Neuronal stem cell (in vitro differentiated cells): Measurements from ENCODE around the gene SEPTIN5.
A peak's percentile ranks its signal among the peaks of the same experiment; 100 is the strongest.

Source experiments
- DNase-seq: peaks from one replicate; pipeline ENCODE4 v3.0.0-alpha.2; 2013; ENCODE audit warnings: low spot score
- H2AFZ ChIP-seq: one replicate; pipeline ENCODE4 v1.6.1; 2013; ENCODE audit warnings: mild to moderate bottlenecking, low read length, inconsistent platforms
- H2AK5ac ChIP-seq: 2 replicates; pipeline ENCODE4 v1.6.1; 2013; ENCODE audit warnings: low read depth, mild to moderate bottlenecking, inconsistent platforms, low read length, moderate library complexity, mixed read lengths
- H2BK120ac ChIP-seq: 2 replicates; pipeline ENCODE4 v1.6.1; 2013; ENCODE audit warnings: low read depth, mild to moderate bottlenecking, inconsistent platforms, low read length, moderate library complexity, mixed read lengths
- H2BK12ac ChIP-seq: one replicate; pipeline ENCODE4 v1.6.1; 2013; ENCODE audit warnings: low read length, inconsistent platforms
- H2BK15ac ChIP-seq: 2 replicates; pipeline ENCODE4 v1.6.1; 2013; ENCODE audit warnings: mild to moderate bottlenecking, low read length, inconsistent platforms, mixed read lengths
- H2BK5ac ChIP-seq: one replicate; pipeline ENCODE4 v1.6.1; 2013; ENCODE audit warnings: inconsistent platforms, mild to moderate bottlenecking, low read length, moderate library complexity
- H3K14ac ChIP-seq: one replicate; pipeline ENCODE4 v1.6.1; 2013; ENCODE audit warnings: low read length, inconsistent platforms
- H3K18ac ChIP-seq: 2 replicates; pipeline ENCODE4 v1.6.1; 2013; ENCODE audit warnings: low read length, inconsistent platforms
- H3K23ac ChIP-seq: 2 replicates; pipeline ENCODE4 v1.6.1; 2013; ENCODE audit warnings: low read depth, mild to moderate bottlenecking, mixed read lengths, low read length, inconsistent platforms; ENCODE audit not compliant: poor library complexity
- H3K27ac ChIP-seq: replicated peaks from 3 replicates; pipeline ENCODE4 v1.5.1; 2013; ENCODE audit warnings: low read length, inconsistent platforms
- H3K27me3 ChIP-seq, 3 experiments: 2 replicates each; pipeline ENCODE4 v1.6.1; 2013; ENCODE audit warnings: low read length in 3 of 3, mild to moderate bottlenecking in 2 of 3, inconsistent platforms in 1 of 3, low read depth in 1 of 3, mixed read lengths in 1 of 3, moderate library complexity in 1 of 3; ENCODE audit not compliant: control insufficient read depth in 3 of 3, insufficient read depth in 3 of 3
- H3K36me3 ChIP-seq, 2 donors: replicated peaks in 1 of 2; 2 replicates each; pipeline ENCODE4 v1.6.1; 2013; ENCODE audit warnings: low read length in 2 of 2; ENCODE audit not compliant: control insufficient read depth in 2 of 2, insufficient read depth in 2 of 2
- H3K4ac ChIP-seq: 2 replicates; pipeline ENCODE4 v1.6.1; 2013; ENCODE audit warnings: inconsistent platforms, mild to moderate bottlenecking, low read length, moderate library complexity
- H3K4me1 ChIP-seq, 2 donors: 1 replicate in 1 of 2; 2 replicates in 1 of 2; pipeline ENCODE4 v1.6.1; 2013; ENCODE audit warnings: low read length in 2 of 2, low read depth in 1 of 2; ENCODE audit not compliant: control insufficient read depth in 2 of 2, insufficient read depth in 1 of 2
- H3K4me2 ChIP-seq: one replicate; pipeline ENCODE4 v1.6.1; 2013; ENCODE audit warnings: mild to moderate bottlenecking, low read length, inconsistent platforms; ENCODE audit not compliant: insufficient read depth, poor library complexity, severe bottlenecking
- H3K4me3 ChIP-seq, 2 donors: 2 replicates each; pipeline ENCODE4 v1.5.1; 2013; ENCODE audit warnings: low read length in 2 of 2, mild to moderate bottlenecking in 2 of 2, inconsistent platforms in 1 of 2, moderate library complexity in 1 of 2
- H3K79me1 ChIP-seq: one replicate; pipeline ENCODE4 v1.6.1; 2013; ENCODE audit warnings: low read depth, mild to moderate bottlenecking, inconsistent platforms, low read length, moderate library complexity
- H3K9ac ChIP-seq: one replicate; pipeline ENCODE4 v1.6.1; 2013; ENCODE audit warnings: mild to moderate bottlenecking, low read depth, low read length, inconsistent platforms; ENCODE audit not compliant: poor library complexity
- H3K9me3 ChIP-seq, 2 donors: replicated peaks in 1 of 2; 2 replicates each; pipeline versions ENCODE3 to v1.6.1; 2013; ENCODE audit warnings: low read length in 2 of 2, mild to moderate bottlenecking in 2 of 2, inconsistent platforms in 1 of 2, low read depth in 1 of 2, mixed read lengths in 1 of 2, moderate library complexity in 1 of 2; ENCODE audit not compliant: control insufficient read depth in 2 of 2, insufficient read depth in 1 of 2
- H4K8ac ChIP-seq: one replicate; pipeline ENCODE4 v1.6.1; 2013; ENCODE audit warnings: low read depth, mild to moderate bottlenecking, inconsistent platforms, low read length, moderate library complexity
- H4K91ac ChIP-seq: one replicate; pipeline ENCODE4 v1.6.1; 2013; ENCODE audit warnings: low read length, low read depth, mild to moderate bottlenecking, inconsistent platforms; ENCODE audit not compliant: poor library complexity
- WGBS, 2 donors: extraction: QIAGEN DNeasy Blood & Tissue Kit; methylation state at CpG; one replicate each; pipeline ENCODE4 v1.1.7; 2013; ENCODE audit warnings: missing lambda C conversion rate in 2 of 2, mixed read lengths in 1 of 2; ENCODE audit not compliant: insufficient read length in 2 of 2, insufficient replicate concordance in 1 of 2; ENCODE audit errors: extremely low coverage in 2 of 2; 5-methylcytosine and 5-hydroxymethylcytosine counted together

Gene SEPTIN5

GRCh38 chr22:19729507-19729906 lies 15.2 kb downstream of the SEPTIN5 start:
- Histone ChIP-seq H3K4me1 (peaks cover 7% of the 10 kb centered on the region in 2 donors), H3K14ac (no peak overlapping the region), H4K91ac (no peak overlapping the region), H3K4me3 (no peak overlapping the region), H3K79me1 (no peaks in the 10 kb centered on the region), H3K27ac (no peak overlapping the region), H2BK12ac (no peak overlapping the region), H3K9me3 (peaks cover 3 to 8% of the 10 kb centered on the region in 2 donors), H3K36me3 (no peaks in the 10 kb centered on the region), H2BK5ac (peak overlapping the region; percentile 33), H4K8ac (no peak overlapping the region), H3K4me2 (no peak overlapping the region), H3K23ac (no peak overlapping the region), H3K27me3 (peaks cover 24 to 77% (median 48%) of the 10 kb centered on the region in 3 experiments), H3K9ac (no peak overlapping the region), H3K18ac (no peak overlapping the region), H2BK120ac (no peak overlapping the region), H2AFZ (no peak overlapping the region), H2AK5ac (peak overlapping the region; percentile 82), H2BK15ac (peak overlapping the region; percentile 77), H3K4ac (no peak overlapping the region)
- no peak for DNase-seq
- WGBS, 2 donors = no CpG with 5 or more reads among the region's 9 CpGs

- Histone ChIP-seq H2BK120ac (no peak overlapping the region), H3K14ac (no peak overlapping the region), H3K23ac (peak overlapping the region; percentile 100), H3K18ac (peak overlapping the region; percentile 77), H3K9ac (peak overlapping the region; percentile 26), H4K8ac (no peak overlapping the region), H3K4me3 (no peak overlapping the region), H3K4me2 (no peak overlapping the region), H3K27ac (no peak overlapping the region), H2BK12ac (peak overlapping the region; percentile 64), H3K4me1 (peaks cover 3 to 7% of the 10 kb centered on the region in 2 donors), H2AFZ (peak overlapping the region; percentile 87), H2AK5ac (peak overlapping the region; percentile 82), H3K9me3 (peaks cover 3 to 7% of the 10 kb centered on the region in 2 donors), H3K4ac (no peak overlapping the region), H2BK5ac (peak overlapping the region; percentile 33), H3K27me3 (peaks cover 17 to 76% (median 41%) of the 10 kb centered on the region in 3 experiments), H3K79me1 (no peaks in the 10 kb centered on the region), H3K36me3 (no peaks in the 10 kb centered on the region), H2BK15ac (peak overlapping the region; percentile 69), H4K91ac (no peak overlapping the region)
- DNase-seq = no peak
- no CpG with 5 or more reads among the region's 8 CpGs for WGBS, 2 donors
These were observed 15.9 kb downstream of the SEPTIN5 start for GRCh38 chr22:19730198-19730597.

DNA sequence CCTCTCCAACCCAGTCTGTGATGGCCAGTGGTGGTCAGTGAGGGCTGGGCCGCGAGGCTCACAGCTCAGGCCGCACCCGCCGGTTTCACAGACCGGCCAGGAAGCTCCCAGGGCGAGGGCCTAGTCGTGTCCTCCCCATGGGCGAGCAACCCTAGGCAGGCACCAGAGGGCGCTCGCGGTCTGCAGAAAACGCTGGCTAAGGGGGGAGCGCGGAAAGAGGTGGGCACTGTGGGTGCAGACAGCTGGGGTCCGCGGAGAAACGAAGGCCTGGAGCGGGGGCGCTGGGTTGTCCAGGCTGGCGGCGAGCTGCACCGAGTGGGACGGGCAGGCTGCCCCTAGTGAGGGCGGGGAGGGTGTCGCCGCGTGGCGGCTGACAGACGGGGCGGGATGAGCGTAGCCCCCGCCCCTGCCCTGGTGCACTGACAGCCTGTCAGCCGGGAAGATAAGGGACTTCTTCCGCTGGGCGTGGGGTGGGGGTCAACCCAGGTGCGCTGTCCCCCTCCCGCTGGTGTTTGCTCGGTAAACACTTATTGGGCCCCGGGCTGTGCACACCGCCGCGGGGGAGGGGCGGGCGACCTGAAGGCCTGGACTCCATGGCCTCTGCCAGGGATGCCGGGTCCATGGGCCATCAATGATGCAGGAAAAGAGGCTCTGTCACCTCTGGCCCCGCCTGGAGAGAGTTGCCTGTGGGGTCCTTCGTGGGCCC lies 16.5 kb downstream of the SEPTIN5 start:
- Histone ChIP-seq H4K91ac (no peak overlapping the region), H3K36me3 (no peaks in the 10 kb centered on the region), H3K23ac (peak overlapping the region; percentile 100), H3K27me3 (peaks cover 13 to 77% (median 36%) of the 10 kb centered on the region in 3 experiments), H3K4ac (no peak overlapping the region), H2AK5ac (peak overlapping the region; percentile 93), H3K4me3 (peak overlapping the region; percentile 19 to 51), H2AFZ (peak overlapping the region; percentile 87), H3K18ac (peak overlapping the region; percentile 95), H3K14ac (peak overlapping the region; percentile 47), H3K4me2 (peak overlapping the region; percentile 86), H3K9me3 (peaks cover 3 to 4% of the 10 kb centered on the region in 2 donors), H2BK12ac (peak overlapping the region; percentile 3), H3K9ac (peak overlapping the region; percentile 26), H2BK15ac (peak overlapping the region; percentile 39), H2BK5ac (peak overlapping the region; percentile 33), H4K8ac (no peak overlapping the region), H2BK120ac (no peak overlapping the region), H3K27ac (no peak overlapping the region), H3K4me1 (peaks cover 3 to 7% of the 10 kb centered on the region in 2 donors), H3K79me1 (no peaks in the 10 kb centered on the region)
- WGBS, 2 donors = no CpG with 5 or more reads among the region's 48 CpGs
- peak; percentile 79 for DNase-seq

- peak overlapping the region; percentile 10 for H3K4ac ChIP-seq
- no peak overlapping the region for H2BK15ac ChIP-seq
- WGBS, 2 donors = no CpG with 5 or more reads among the region's 21 CpGs
- H4K8ac ChIP-seq = no peak overlapping the region
- H4K91ac ChIP-seq = no peak overlapping the region
- peaks cover 3 to 7% of the 10 kb centered on the region in 2 donors for H3K4me1 ChIP-seq
- peaks cover 9 to 77% (median 29%) of the 10 kb centered on the region in 3 experiments for H3K27me3 ChIP-seq
- H3K9me3 ChIP-seq = peaks cover 3 to 4% of the 10 kb centered on the region in 2 donors
- no peak overlapping the region for H3K14ac ChIP-seq
- H3K4me3 ChIP-seq = no peak overlapping the region
- H3K23ac ChIP-seq = peak overlapping the region; percentile 100
- H3K36me3 ChIP-seq = no peaks in the 10 kb centered on the region
- peak overlapping the region; percentile 95 for H3K18ac ChIP-seq
- peak overlapping the region; percentile 93 for H2AK5ac ChIP-seq
- H2BK12ac ChIP-seq = no peak overlapping the region
- no peak overlapping the region for H2AFZ ChIP-seq
- H3K9ac ChIP-seq = no peak overlapping the region
- peak overlapping the region; percentile 33 for H2BK5ac ChIP-seq
- no peaks in the 10 kb centered on the region for H3K79me1 ChIP-seq
- H2BK120ac ChIP-seq = no peak overlapping the region
- H3K27ac ChIP-seq = no peak overlapping the region
- no peak overlapping the region for H3K4me2 ChIP-seq
- DNase-seq = no peak
These were observed 17.2 kb downstream of the SEPTIN5 start for GRCh38 chr22:19731361-19732135.
